Astrocyte (in vitro differentiated cells and primary cell): ENCODE data around the gene RBM17. TPM values are rescaled to one million over a fixed set of nuclear protein-coding genes. Genes with fewer than 3 reads are reported as not detected.

ENCODE experiments used
- DNase-seq: peaks from one replicate; pipeline ENCODE4 v3.0.0-alpha.2; 2010; ENCODE audit warnings: low read depth
- FAIRE-seq: peaks from 2 replicates; lab custom pipeline; 2011; peaks lifted over from hg19 to GRCh38; lab: Jason Lieb, UNC
- H2AFZ ChIP-seq: 2 replicates; pipeline ENCODE4 v1.6.0; 2012; ENCODE audit warnings: low read depth, low read length, inconsistent platforms
- H3K27ac ChIP-seq: 2 replicates; pipeline ENCODE4 v1.5.1; 2011; ENCODE audit warnings: low read depth, low read length, inconsistent platforms
- H3K27me3 ChIP-seq: 2 replicates; pipeline ENCODE4 v1.6.0; 2011; ENCODE audit warnings: low read length, inconsistent platforms; ENCODE audit not compliant: insufficient read depth
- H3K36me3 ChIP-seq: 2 replicates; pipeline ENCODE4 v1.5.1; 2011; ENCODE audit warnings: low read length, inconsistent platforms; ENCODE audit not compliant: insufficient read depth
- H3K4me1 ChIP-seq: 2 replicates; pipeline ENCODE4 v1.5.1; 2011; ENCODE audit warnings: low read length, inconsistent platforms; ENCODE audit not compliant: insufficient read depth
- H3K4me2 ChIP-seq: 2 replicates; pipeline ENCODE4 v1.6.0; 2012; ENCODE audit warnings: low read length, inconsistent platforms
- H3K4me3 ChIP-seq: 2 replicates; pipeline ENCODE4 v1.5.1; 2011; ENCODE audit warnings: low read depth, mild to moderate bottlenecking, low read length, inconsistent platforms; ENCODE audit not compliant: insufficient read depth
- H3K79me2 ChIP-seq: 2 replicates; pipeline ENCODE4 v1.6.0; 2012; ENCODE audit warnings: mild to moderate bottlenecking, low read length, inconsistent platforms; ENCODE audit not compliant: insufficient read depth
- H3K9ac ChIP-seq: 2 replicates; pipeline ENCODE4 v1.6.0; 2012; ENCODE audit warnings: mild to moderate bottlenecking, low read length, inconsistent platforms
- H3K9me3 ChIP-seq: 2 replicates; pipeline ENCODE4 v1.5.1; 2012; ENCODE audit warnings: low read depth, mild to moderate bottlenecking, low read length, inconsistent platforms; ENCODE audit not compliant: insufficient read depth
- H4K20me1 ChIP-seq: 2 replicates; pipeline ENCODE4 v1.6.0; 2012; ENCODE audit warnings: low read length, inconsistent platforms; ENCODE audit not compliant: insufficient read depth
- H3K27ac Mint-ChIP-seq: one replicate; pipeline ENCODE4 v1.8.0; 2021; ENCODE audit warnings: mild to moderate bottlenecking, mixed read lengths; ENCODE audit not compliant: unreplicated experiment
- H3K27me3 Mint-ChIP-seq: one replicate; pipeline ENCODE4 v1.8.0; 2021; ENCODE audit warnings: low read depth, mixed read lengths; ENCODE audit not compliant: unreplicated experiment
- H3K36me3 Mint-ChIP-seq: one replicate; pipeline ENCODE4 v1.8.0; 2021; ENCODE audit warnings: low read depth, mixed read lengths; ENCODE audit not compliant: unreplicated experiment
- H3K4me1 Mint-ChIP-seq: one replicate; pipeline ENCODE4 v1.8.0; 2021; ENCODE audit warnings: low read depth, mixed read lengths; ENCODE audit not compliant: unreplicated experiment
- H3K4me3 Mint-ChIP-seq: one replicate; pipeline ENCODE4 v1.8.0; 2021; ENCODE audit warnings: mild to moderate bottlenecking, moderate library complexity, mixed read lengths; ENCODE audit not compliant: unreplicated experiment
- H3K9me3 Mint-ChIP-seq: one replicate; pipeline ENCODE4 v1.8.0; 2021; ENCODE audit warnings: mild to moderate bottlenecking, mixed read lengths; ENCODE audit not compliant: unreplicated experiment
- EZH2 ChIP-seq: IDR thresholded peaks from 2 replicates; pipeline ENCODE4 v1.6.1; 2012; ENCODE audit warnings: mild to moderate bottlenecking, low read length, inconsistent platforms; ENCODE audit not compliant: insufficient read depth
- total RNA-seq: library from RNA; stranded (reverse); gene quantifications from 2 replicates; pipeline ENCODE4 v1.2.1, GENCODE V29; 2021
- TF ChIP-seq, protein P1 (sequence below): IDR thresholded peaks from 2 replicates; pipeline ENCODE4 v1.5.1; 2011; ENCODE audit warnings: low read depth, mild to moderate bottlenecking, inconsistent platforms, low read length, moderate library complexity; ENCODE audit not compliant: insufficient read depth

RBM17 gene
- total RNA-seq, 1 donor from 2014 or later, result 71.3 TPM

DNA sequence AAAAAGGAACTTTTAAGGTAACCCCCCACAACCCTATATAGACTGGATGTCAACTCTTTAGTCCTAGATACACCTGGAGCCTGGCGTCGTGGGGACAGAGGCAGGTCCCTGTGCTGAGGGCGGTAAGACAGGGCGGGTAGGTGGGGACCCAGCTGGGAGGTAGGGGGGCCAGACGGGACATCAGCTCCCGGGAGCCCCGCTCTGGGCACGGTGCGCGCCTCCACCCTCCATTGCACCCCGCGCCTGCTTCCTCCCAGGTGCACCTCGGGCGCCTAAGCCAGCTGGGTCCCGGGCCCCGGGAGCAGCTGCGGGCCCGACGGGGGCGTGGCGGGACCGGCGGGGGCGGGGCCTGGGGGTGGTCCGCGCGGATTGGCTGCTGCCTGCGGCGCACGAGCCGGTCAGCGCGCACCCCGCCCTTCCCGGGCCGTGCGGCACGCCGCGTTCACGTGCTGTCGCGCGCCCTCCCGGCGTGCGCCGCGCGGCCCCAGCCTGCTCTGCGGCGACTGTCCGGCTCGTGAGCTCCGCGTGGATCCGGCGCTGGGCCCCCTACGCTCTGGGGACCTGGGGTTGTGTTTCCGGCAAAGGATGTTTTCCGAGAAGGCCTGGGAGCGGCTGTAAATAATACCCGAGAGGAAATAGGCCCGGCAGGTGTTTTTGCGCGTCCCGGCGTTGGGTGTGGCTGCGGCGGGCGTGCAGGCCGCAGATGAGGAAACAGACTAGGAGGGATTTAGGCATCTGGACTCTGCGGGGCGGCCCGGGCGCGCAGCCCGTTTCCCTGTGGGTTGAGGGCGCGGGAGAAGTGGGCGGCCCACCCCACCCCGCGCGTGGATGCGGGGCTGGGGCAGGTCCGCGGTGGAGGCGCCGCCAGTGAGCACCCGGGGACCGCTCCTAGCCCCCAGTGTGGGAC is 74.8 kb downstream of the RBM17 start:
- H3K27ac Mint-ChIP-seq, result peak overlapping the region; percentile 48

DNA sequence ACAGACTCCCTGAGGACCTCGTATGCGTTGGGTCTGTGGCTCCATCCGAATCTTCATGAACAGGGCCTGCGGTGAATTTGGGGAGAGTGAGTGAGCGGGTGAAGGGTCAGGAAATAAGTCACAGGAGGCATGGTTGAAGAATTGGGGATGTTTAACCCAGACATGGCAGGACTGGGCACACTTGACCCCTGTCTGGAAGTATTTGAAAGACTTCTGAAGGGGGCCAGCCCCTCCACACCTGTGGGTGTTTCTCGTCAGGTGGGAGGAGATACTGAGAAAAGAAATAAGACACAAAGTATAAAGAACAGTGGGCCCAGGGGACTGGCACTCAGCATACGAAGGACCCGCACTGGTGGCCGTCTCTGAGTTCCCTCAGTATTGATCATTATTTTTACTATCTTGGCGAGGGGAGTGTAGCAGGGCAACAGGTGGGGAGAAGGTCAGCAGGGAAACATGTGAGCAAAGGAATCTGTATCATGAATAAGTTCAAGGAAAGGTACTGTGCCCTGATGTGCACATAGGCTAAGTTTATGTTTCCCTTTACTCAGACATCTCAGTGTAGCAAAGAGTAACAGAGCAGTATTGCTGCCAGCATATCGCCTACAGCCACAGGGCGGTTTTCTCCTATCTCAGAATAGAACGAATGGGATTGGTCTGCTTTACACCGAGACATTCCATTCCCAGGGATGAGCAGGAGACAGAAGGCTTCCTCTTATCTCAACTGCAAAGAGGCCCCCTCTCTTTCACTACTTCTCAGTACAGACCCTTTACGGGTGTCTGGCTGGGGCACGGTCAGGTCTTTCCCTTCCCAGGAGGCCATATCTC is 75.6 kb downstream of the RBM17 start:
- Histone ChIP-seq H3K79me2 (peaks cover 82% of the 10 kb centered on the region), H3K4me3 (peak overlapping the region; percentile 71), H3K9me3 (no peaks in the 10 kb centered on the region), H3K36me3 (no peaks in the 10 kb centered on the region), H3K4me1 (peaks cover 9% of the 10 kb centered on the region), H3K27me3 (no peaks in the 10 kb centered on the region), H3K27ac (peak overlapping the region; percentile 65), H3K4me2 (peak overlapping the region; percentile 90), H4K20me1 (peaks cover 28% of the 10 kb centered on the region), H3K9ac (peak overlapping the region; percentile 87), H2AFZ (no peak overlapping the region)
- no peaks in the 10 kb centered on the region for H3K9me3 Mint-ChIP-seq
- H3K36me3 Mint-ChIP-seq, result peaks cover 6% of the 10 kb centered on the region
- no peaks in the 10 kb centered on the region for H3K27me3 Mint-ChIP-seq
- DNase-seq (no peak), FAIRE-seq (no peak)
- H3K4me1 Mint-ChIP-seq, result peaks cover 27% of the 10 kb centered on the region
- H3K4me3 Mint-ChIP-seq, result peak overlapping the region; percentile 86
- TF ChIP-seq EZH2, result no peak
- TF ChIP-seq, protein P1, sequence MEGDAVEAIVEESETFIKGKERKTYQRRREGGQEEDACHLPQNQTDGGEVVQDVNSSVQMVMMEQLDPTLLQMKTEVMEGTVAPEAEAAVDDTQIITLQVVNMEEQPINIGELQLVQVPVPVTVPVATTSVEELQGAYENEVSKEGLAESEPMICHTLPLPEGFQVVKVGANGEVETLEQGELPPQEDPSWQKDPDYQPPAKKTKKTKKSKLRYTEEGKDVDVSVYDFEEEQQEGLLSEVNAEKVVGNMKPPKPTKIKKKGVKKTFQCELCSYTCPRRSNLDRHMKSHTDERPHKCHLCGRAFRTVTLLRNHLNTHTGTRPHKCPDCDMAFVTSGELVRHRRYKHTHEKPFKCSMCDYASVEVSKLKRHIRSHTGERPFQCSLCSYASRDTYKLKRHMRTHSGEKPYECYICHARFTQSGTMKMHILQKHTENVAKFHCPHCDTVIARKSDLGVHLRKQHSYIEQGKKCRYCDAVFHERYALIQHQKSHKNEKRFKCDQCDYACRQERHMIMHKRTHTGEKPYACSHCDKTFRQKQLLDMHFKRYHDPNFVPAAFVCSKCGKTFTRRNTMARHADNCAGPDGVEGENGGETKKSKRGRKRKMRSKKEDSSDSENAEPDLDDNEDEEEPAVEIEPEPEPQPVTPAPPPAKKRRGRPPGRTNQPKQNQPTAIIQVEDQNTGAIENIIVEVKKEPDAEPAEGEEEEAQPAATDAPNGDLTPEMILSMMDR, result no peak
- peak overlapping the region; percentile 48 for H3K27ac Mint-ChIP-seq

More for the DNA sequence above, 74.8 kb downstream of the RBM17 start:
- Histone ChIP-seq H3K4me1 (peaks cover 9% of the 10 kb centered on the region), H2AFZ (peak overlapping the region; percentile 80), H4K20me1 (peaks cover 23% of the 10 kb centered on the region), H3K36me3 (no peaks in the 10 kb centered on the region), H3K4me3 (peak overlapping the region; percentile 71), H3K4me2 (peak overlapping the region; percentile 90), H3K79me2 (peaks cover 81% of the 10 kb centered on the region), H3K9ac (peak overlapping the region; percentile 87), H3K27ac (peak overlapping the region; percentile 65), H3K9me3 (no peaks in the 10 kb centered on the region), H3K27me3 (no peaks in the 10 kb centered on the region)
- Mint-ChIP-seq H3K36me3 (peaks cover 3% of the 10 kb centered on the region), H3K4me3 (peak overlapping the region; percentile 86), H3K27me3 (no peaks in the 10 kb centered on the region), H3K9me3 (no peaks in the 10 kb centered on the region), H3K4me1 (peaks cover 27% of the 10 kb centered on the region)
- FAIRE-seq, result no peak
- TF ChIP-seq EZH2, result no peak
- TF ChIP-seq, protein P1, result no peak
- DNase-seq, result peak; percentile 66
